Measurements from ENCODE around the gene RADX.
A peak's percentile ranks its signal among the peaks of the same experiment; 100 is the strongest.
"Not testable (repeated sequence)": the region's sequence is repeated elsewhere in the genome, so short reads cannot be mapped to it uniquely, and the experiment has no call there.

Gene RADX

DNA sequence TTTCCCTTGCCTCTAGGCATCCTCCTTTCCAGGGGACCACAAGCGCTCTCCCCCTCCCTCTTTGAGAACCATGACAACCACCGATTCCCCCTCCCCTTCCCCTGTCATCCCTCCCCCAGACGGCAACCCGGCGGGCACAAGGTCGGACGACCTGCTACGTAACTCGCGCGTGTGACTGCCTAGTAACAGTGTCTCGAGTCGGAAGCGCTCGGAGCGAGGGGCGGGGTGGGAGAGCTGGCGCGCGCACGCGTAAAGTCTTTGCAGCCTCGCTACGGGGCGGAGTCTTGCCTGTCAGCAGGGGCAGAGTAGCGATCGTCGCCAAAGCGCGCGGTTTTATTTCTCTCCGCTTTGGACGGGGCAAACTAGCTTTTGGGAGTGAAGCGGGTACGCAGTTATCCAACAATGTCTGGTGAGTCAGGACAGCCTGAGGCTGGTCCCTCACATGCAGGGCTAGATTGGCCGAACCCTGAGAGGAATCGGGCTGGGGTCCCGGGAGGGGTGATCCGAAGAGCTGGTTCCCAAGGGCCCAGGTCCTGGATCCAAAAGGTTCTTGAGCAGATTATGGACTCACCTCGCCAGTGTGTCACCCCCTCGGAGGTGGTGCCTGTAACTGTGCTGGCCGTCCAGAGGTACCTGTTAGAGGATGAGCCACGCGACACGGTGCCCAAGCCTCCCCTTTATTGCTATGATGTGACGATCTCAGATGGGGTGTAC lies at the start of gene RADX:
RADX (plus strand) TSS at position 300 of the 714 bp plus-strand sequence; CDS start at position 403, 103 bp downstream.
- DNase-seq (ENCODE audit: low spot score), result peak; percentile 88

- no peak for DNase-seq (ENCODE audit: low spot score)
Observed at GRCh38 chrX:106564986-106565385, 46.8 kb upstream of the RADX start.

DNA sequence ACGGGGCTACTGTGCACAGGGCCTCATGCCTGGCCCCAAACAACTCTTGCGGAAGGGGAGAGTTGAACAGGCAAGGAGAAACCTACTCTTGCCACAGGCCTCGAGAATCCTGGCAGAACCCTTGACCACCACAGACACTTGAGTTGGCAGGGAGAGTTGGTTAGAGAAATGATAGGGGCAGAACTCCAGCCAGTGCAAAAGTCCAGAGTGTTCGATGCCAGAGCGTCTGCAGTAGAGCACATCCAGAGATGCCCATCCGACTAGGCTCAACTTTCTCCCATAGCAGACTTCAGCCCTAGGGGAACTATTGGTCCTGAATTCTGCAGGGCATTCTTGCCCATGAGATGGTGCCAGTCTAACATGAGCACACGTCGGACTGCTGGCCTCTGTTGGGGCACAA lies 45.4 kb upstream of the RADX start:
- no peak for DNase-seq (ENCODE audit: low spot score)

DNA sequence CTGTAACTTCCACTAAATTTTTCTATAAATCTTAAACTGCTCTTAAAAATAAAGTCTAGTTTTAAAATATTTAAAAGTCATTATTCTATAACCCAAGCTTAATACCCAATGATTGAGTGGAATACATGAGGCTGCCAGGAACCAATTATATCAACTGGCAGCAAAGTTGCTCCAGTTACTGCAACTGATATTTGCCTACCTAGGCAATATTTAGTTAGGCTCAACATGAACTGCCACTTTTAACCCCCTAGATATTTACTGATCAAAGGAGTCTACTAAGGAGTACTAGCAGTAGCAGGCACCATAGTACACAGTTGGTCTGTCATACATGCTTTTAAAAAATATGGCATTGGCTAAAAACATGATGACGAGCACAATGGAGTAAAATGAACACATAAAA lies 29.9 kb upstream of the RADX start:
- DNase-seq (ENCODE audit: low spot score), result no peak

DNA sequence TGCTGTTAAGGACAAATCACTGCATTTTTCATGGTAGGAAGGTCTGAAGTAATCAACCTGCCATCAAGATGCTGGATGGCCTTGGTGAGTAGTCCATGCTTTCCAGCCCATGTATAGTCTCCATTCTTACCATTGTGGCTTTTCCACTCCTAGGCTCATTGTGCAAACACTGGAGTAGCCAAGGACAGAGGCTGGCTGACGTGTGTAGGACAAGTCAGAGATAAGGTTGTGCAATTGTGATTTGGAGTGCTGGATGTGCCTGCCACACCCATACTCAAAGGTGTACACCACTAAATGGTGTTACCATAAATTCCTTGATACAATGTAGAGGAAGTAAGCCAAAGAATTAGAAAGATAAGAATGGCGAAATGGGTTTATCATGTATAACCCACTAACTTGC lies 26.3 kb upstream of the RADX start:
- no peak for DNase-seq (ENCODE audit: low spot score)

DNA sequence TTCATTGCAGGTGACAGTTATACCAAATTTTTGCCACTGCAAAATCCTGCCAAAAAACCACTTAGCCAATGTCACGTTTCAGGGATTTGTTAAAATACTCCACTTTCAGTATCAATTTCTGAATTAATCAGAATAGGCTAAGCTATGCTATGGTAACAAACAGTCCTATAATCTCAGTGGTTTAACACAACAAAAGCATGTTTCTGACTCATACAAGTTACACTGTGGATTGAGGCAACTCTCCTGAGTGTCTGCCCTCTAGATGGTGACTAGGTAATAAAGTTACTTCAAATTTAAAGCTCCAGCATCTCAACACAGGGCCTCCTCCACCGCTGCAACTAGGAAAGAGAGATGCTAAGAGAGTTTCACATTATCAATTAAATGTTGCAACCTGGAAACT lies 23.0 kb upstream of the RADX start:
- DNase-seq (ENCODE audit: low spot score), result no peak

- DNase-seq (ENCODE audit: low spot score), result no peak
Observed at GRCh38 chrX:106599411-106599810, 12.4 kb upstream of the RADX start.

DNA sequence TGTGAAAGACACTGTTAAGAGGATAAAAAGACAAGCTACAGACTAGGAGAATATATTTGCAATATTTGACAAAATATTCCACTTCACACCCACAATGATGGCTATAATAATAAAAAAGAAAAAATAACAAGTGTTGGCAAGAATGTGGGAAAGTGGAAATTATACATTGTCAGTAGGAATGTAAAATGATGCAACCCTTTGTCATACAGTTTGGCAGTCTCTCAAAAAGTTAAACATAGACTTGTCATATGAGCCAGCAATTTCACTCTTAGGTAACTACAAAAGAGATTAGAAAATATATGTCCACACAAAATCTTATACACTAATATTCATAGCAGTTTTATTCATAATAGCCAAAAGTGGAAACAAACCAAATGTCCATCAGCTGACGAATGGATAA lies 5.2 kb upstream of the RADX start:
- no peak for DNase-seq (ENCODE audit: low spot score)

GRCh38 chrX:106608016-106608415 lies 3.8 kb upstream of the RADX start:
- DNase-seq (ENCODE audit: low spot score), result no peak

DNA sequence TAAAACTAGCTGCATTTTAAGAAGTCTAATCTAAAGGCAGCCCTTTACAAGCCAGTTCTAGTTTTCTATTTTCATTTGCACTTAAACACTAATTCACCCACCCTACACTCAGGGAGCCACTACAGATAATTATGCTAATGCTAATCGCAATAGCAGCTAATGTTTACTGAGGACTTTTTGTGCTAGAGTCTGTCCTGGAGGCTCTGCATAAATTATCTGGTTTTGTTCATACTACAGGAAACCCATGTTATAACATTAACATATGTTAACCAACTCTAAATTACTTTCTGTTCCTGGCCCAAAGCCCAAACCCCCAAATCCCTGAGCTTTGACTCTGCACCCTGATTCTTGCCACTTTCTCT lies 480 bp upstream of the RADX start:
- DNase-seq (ENCODE audit: low spot score), result no peak

- DNase-seq (ENCODE audit: low spot score), result no peak
Observed at GRCh38 chrX:106612393-106612763, 600 bp downstream of the RADX start.

GRCh38 chrX:106613277-106613676 lies 1.5 kb downstream of the RADX start:
- no peak for DNase-seq (ENCODE audit: low spot score)

- no peak for DNase-seq (ENCODE audit: low spot score)
Observed at GRCh38 chrX:106615041-106615440, 3.3 kb downstream of the RADX start.

- DNase-seq (ENCODE audit: low spot score), result no peak
Observed at GRCh38 chrX:106619797-106620196, 8.0 kb downstream of the RADX start.

- DNase-seq (ENCODE audit: low spot score), result no peak
Observed at GRCh38 chrX:106621836-106622235, 10.1 kb downstream of the RADX start.

DNA sequence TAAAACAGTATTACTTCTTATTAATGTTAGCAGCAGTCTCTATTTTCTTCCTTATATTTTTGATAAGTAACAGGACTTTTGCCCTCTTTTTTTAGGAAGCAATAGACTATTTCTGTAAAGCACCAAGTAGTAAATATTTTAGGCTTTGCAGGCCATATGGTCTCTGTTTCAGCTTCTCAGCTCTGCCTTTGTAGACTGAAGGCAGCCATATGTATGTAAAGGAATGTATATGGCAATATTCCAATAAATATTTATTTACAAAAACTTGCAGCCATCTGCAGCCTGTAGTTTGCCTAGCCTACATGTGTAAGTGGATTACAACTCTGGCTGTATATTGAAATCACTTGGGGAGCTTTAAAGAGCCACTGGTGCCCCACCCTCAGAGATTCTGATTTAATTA lies 15.0 kb downstream of the RADX start:
- no peak for DNase-seq (ENCODE audit: low spot score)

DNA sequence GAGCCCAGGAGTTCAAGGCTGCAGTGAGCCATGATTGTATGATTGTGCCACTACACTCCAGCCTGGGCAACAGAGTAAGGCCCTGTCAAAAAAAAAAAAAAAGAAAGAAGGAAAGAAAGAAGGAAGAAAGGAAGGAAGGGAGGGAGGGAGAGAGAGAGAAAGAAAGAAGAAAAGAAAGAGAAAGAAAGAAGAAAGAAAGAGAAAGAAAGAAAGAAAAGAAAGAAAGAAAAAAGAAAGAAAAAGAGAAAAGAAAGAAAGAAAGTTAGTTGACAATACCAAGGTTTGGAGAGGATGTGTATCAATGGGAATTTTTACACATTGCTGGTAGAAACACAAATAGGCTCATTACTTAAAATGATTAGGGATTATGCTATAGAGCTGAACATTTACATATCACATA lies 19.8 kb downstream of the RADX start:
- no peak for DNase-seq (ENCODE audit: low spot score)

- DNase-seq (ENCODE audit: low spot score), result no peak
Observed at GRCh38 chrX:106649523-106650428, 38.0 kb downstream of the RADX start.

DNA sequence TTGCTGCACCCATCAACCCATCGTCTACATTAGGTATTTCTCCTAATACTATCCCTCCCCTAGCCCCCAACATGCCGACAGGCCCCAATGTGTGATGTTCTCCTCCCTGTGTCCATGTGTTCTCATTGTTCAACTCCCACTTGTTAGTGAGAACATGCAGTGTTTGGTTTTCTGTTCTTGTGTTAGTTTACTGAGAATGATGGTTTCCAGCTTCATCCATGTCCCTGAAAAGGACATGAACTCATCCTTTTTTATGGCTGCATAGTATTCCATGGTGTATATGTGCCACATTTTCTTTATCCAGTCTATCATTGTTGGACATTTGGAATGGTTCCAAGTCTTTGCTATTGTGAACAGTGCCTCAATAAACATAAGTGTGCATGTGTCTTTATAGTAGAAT lies 41.8 kb downstream of the RADX start:
- not testable (repeated sequence) for DNase-seq (ENCODE audit: low spot score)

DNA sequence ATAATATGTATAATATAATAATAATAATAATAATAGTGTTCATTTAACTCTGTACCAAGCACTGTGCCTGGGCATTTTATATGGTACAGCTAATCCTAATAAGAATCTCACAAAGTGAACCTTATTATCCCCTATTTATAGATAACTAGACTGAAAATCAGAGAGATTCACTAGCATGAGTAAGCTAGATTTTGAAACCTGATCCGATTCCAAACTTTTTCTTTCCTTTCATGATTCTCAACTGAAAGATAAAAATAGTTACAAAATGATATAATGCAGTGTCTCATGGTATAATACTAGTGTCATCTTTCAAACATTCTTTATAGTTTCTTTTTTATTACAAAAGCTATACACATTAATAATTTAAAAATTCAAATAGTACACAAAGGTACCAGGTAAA lies 58.9 kb downstream of the RADX start:
- DNase-seq (ENCODE audit: low spot score), result no peak

DNA sequence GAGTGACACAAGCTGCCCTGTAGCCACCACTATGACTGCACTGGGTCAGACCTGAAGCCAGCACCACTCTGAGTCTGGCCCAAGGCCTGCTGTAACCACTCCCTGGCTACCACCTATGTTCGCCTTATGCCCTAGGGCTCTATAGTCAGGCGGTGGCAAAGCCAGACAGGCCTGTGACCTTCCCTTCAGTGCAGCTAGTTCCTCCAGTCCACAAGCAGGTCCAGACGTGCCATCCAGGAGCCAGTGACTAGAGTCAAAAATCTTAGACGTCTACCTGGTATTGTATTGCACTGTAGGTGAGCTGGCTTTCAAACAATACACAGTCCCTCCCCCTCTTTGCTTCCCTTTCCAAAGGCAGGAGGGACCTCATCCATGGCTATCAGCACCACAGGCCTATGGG lies 60.7 kb downstream of the RADX start:
- no peak for DNase-seq (ENCODE audit: low spot score)

DNA sequence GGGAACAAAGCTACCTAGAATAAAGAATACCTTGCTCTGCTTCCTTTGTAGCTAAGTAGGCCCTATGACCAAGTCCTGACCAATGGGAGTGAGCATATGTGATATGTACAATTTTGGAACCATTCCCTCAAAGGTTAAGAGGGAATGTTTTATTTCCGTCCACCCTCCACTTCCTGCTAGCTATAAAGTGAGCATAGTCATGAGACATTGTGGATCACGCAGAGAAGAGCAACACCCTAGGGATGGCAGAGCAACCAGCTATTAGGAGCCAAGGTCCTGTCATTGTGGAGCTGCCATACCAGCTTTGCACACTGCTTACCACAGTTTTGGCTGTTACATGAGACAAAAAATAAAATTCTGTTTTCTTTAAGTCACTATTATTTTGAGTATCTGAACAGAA lies 68.9 kb downstream of the RADX start:
- no peak for DNase-seq (ENCODE audit: low spot score)

GRCh38 chrX:106684207-106684606 lies 72.4 kb downstream of the RADX start:
- DNase-seq (ENCODE audit: low spot score), result no peak
